ENCODE results near the gene LCNL1.
"Not testable (repeated sequence)": the region's sequence is repeated elsewhere in the genome, so short reads cannot be mapped to it uniquely, and the experiment has no call there.

The LCNL1 gene

DNA sequence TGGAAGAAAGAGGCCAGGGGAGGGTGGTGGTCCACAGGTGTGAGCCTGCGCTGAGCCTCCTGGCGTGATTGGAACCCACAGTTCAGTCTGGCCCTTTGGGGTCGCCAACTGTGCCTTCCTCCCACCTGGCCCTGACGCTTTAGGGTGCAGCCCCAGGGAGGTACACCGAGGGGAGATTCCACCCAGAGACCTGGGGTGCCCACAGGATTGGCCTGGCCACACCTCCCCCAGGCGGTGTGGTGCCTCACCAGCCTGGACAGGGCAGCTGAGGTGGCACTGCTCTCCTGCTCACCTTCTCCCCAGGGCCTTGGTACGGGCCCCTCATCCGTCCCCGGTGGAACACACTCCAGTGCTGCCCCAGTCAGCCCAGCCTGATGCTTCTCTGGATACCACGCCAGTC lies 14.6 kb downstream of the LCNL1 start:
- Histone ChIP-seq H3K4me3 (ENCODE audit: extremely low read depth, insufficient read depth, low read length, poor library complexity, severe bottlenecking) (no peak overlapping the region), H3K4me1 (ENCODE audit: control insufficient read depth, insufficient read depth, low read length, poor library complexity, severe bottlenecking) (peaks cover 22% of the 10 kb centered on the region), H3K9me3 (ENCODE audit: control insufficient read depth, low read length) (no peaks in the 10 kb centered on the region), H3K36me3 (ENCODE audit: control insufficient read depth, insufficient read depth, low read length) (peaks cover 12% of the 10 kb centered on the region), H3K27ac (ENCODE audit: low read depth, low read length, severe bottlenecking) (no peak overlapping the region)
- WGBS, 2 experiments (ENCODE audit: insufficient coverage in 2 of 2): 88% methylated on average over 9 to 10 of the region's 10 CpGs

DNA sequence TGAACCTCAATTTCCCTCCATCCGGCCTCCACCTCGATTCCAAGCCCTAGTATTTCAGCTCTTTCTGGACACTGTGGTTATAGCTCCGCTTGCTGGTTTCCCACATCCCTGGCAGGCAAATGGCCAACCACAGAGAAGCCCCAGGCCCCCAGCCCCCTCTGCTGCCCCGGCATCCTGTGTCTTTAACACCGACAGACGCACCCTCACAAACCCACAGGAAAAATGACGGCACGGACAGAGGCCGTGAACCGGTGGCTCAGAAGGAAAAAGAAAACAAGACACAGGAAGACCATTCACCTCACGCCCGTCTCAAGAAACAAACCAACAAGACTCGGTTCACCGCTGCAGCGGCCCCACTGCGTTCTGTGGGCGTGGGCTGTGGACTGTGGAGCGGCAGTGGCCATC lies 15.0 kb downstream of the LCNL1 start:
- Histone ChIP-seq H3K9me3 (ENCODE audit: control insufficient read depth, low read length) (no peaks in the 10 kb centered on the region), H3K4me3 (ENCODE audit: extremely low read depth, insufficient read depth, low read length, poor library complexity, severe bottlenecking) (no peak overlapping the region), H3K27ac (ENCODE audit: low read depth, low read length, severe bottlenecking) (no peak overlapping the region), H3K36me3 (ENCODE audit: control insufficient read depth, insufficient read depth, low read length) (peaks cover 12% of the 10 kb centered on the region), H3K4me1 (ENCODE audit: control insufficient read depth, insufficient read depth, low read length, poor library complexity, severe bottlenecking) (peaks cover 19% of the 10 kb centered on the region)
- 94 to 95% methylated on average over 11 to 12 of the region's 18 CpGs for WGBS, 2 experiments (ENCODE audit: insufficient coverage in 2 of 2)

DNA sequence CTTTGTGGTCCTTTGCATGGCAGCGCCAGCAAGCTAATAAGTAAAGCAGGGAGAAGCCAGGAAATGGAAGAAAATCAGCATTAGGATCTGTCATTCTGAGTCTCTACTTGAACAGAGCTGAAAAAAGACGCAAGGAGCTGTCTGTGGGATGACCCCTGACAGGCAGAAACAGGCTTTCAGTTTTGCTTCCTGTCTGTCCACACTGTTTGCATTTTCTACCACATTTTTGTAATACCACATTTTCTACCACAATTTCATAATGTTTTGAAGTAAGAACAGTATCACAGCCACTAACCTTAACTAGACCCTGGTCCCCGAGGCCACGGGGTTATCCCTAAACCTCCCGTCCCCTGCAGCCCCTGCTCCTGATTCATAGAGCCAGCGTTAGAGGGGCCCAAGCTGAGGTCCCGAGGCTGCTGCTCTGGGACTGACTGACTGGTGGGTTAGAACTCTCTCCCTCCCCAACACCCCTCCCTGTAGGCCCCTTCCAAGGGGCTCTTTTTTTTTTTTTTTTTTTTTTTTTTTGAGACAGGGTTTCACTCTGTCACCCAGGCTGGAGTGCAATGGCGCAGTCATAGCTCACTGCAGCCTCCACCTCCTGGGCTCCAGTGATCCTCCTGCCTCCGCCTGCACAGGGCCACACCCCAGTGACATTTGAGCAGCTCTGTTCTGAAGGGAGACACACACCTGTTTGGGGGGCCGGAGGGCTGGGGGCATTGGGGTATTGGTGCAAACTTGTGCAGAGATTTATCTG lies 17.6 kb downstream of the LCNL1 start:
- Histone ChIP-seq H3K4me1 (ENCODE audit: control insufficient read depth, insufficient read depth, low read length, poor library complexity, severe bottlenecking) (peaks cover 13% of the 10 kb centered on the region), H3K36me3 (ENCODE audit: control insufficient read depth, insufficient read depth, low read length) (no peaks in the 10 kb centered on the region), H3K27ac (ENCODE audit: low read depth, low read length, severe bottlenecking) (no peak overlapping the region), H3K4me3 (ENCODE audit: extremely low read depth, insufficient read depth, low read length, poor library complexity, severe bottlenecking) (no peak overlapping the region), H3K9me3 (ENCODE audit: control insufficient read depth, low read length) (no peaks in the 10 kb centered on the region)
- WGBS, 2 experiments (ENCODE audit: insufficient coverage in 2 of 2): 93 to 97% methylated on average over 6 of the region's 10 CpGs

DNA sequence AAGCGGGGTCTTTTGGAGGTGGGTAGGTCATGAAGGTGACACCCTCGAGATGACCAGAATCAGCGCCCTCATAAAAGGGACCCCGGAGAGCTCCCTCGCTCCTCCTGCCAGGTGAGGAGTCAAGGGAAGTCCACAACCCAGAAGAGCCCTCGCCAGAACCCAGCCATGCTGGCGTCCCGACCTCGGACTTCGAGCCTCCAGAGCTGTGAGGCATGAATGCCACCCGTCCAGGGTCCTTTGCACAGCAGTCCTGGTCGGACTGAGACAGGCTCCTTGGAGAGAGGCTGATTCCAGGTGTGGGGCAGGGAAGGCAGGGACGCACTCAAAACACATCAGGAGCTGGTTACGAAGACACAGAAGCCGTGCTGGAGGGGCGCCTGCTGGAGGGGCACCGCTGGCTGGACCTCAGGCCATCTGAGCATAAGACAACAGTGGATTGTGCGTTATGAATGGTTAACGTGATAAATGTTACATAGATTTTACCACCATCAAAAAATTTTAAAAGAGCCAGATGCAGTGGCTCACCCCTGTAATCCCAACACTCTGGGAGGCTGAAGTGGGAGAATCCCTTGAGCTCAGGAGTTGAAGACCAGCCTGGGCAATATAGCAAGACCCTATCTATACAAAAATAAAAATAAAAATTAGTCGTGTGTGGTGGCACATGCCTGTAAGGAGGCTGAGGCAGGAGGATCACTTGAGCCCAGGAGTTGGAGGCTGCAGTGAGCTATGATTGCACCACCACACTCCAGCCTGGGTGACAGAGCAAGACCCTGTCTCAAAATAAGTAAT lies 19.3 kb downstream of the LCNL1 start:
- Histone ChIP-seq H3K4me3 (ENCODE audit: extremely low read depth, insufficient read depth, low read length, poor library complexity, severe bottlenecking) (no peak overlapping the region), H3K4me1 (ENCODE audit: control insufficient read depth, insufficient read depth, low read length, poor library complexity, severe bottlenecking) (peaks cover 3% of the 10 kb centered on the region), H3K9me3 (ENCODE audit: control insufficient read depth, low read length) (no peaks in the 10 kb centered on the region), H3K27ac (ENCODE audit: low read depth, low read length, severe bottlenecking) (no peak overlapping the region), H3K36me3 (ENCODE audit: control insufficient read depth, insufficient read depth, low read length) (no peaks in the 10 kb centered on the region)
- WGBS, 2 experiments (ENCODE audit: insufficient coverage in 2 of 2): 87 to 90% methylated on average over 13 to 16 of the region's 20 CpGs

DNA sequence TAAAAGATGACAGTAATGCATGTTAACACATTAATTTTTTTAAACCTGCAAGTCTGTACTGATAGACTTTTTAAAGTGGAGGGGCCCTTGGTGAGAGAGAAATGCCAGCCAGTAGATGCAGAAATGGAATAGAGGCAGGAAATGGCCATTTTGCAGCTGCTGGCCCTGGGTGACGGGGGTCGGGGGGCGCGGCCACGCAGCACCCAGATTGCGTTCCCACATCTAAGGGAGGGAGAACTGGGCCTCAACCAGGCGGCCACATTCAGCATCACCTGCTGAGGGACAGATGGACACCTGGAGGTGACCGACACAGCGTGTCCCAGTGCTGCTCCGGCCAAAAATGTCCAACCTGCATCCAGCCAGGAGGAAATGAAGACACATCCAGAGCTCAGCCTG lies 19.9 kb downstream of the LCNL1 start:
- H3K4me1 ChIP-seq (ENCODE audit: control insufficient read depth, insufficient read depth, low read length, poor library complexity, severe bottlenecking): peaks cover 3% of the 10 kb centered on the region
- H3K9me3 ChIP-seq (ENCODE audit: control insufficient read depth, low read length): no peaks in the 10 kb centered on the region
- H3K36me3 ChIP-seq (ENCODE audit: control insufficient read depth, insufficient read depth, low read length): no peaks in the 10 kb centered on the region
- no peak overlapping the region for H3K4me3 ChIP-seq (ENCODE audit: extremely low read depth, insufficient read depth, low read length, poor library complexity, severe bottlenecking)
- no peak overlapping the region for H3K27ac ChIP-seq (ENCODE audit: low read depth, low read length, severe bottlenecking)
- 94 to 95% methylated on average over 10 of the region's 10 CpGs for WGBS, 2 experiments (ENCODE audit: insufficient coverage in 2 of 2)

DNA sequence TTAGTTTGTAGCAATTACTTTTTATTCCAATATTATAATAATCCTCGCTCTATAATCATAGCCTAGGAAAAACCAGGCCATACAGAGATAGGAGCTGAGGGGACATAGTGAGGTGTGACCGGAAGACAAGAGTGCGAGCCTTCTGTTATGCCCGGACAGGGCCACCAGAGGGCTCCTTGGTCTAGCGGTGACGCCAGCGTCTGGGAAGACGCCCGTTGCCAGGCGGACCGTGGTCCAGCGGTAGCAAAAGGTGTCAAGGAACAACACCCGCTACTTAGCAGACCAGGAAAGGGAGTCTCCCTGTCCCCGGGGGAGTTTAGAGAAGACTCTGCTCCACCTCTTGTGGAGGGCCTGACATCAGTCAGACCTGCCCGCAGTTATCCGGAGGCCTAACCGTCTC lies 21.5 kb downstream of the LCNL1 start:
- not testable (repeated sequence) for H3K4me3 ChIP-seq (ENCODE audit: extremely low read depth, insufficient read depth, low read length, poor library complexity, severe bottlenecking); H3K4me1 ChIP-seq (ENCODE audit: control insufficient read depth, insufficient read depth, low read length, poor library complexity, severe bottlenecking); H3K27ac ChIP-seq (ENCODE audit: low read depth, low read length, severe bottlenecking); H3K9me3 ChIP-seq (ENCODE audit: control insufficient read depth, low read length); H3K36me3 ChIP-seq (ENCODE audit: control insufficient read depth, insufficient read depth, low read length)
- 57 to 72% methylated on average over 7 to 12 of the region's 17 CpGs for WGBS, 2 experiments (ENCODE audit: insufficient coverage in 2 of 2)

DNA sequence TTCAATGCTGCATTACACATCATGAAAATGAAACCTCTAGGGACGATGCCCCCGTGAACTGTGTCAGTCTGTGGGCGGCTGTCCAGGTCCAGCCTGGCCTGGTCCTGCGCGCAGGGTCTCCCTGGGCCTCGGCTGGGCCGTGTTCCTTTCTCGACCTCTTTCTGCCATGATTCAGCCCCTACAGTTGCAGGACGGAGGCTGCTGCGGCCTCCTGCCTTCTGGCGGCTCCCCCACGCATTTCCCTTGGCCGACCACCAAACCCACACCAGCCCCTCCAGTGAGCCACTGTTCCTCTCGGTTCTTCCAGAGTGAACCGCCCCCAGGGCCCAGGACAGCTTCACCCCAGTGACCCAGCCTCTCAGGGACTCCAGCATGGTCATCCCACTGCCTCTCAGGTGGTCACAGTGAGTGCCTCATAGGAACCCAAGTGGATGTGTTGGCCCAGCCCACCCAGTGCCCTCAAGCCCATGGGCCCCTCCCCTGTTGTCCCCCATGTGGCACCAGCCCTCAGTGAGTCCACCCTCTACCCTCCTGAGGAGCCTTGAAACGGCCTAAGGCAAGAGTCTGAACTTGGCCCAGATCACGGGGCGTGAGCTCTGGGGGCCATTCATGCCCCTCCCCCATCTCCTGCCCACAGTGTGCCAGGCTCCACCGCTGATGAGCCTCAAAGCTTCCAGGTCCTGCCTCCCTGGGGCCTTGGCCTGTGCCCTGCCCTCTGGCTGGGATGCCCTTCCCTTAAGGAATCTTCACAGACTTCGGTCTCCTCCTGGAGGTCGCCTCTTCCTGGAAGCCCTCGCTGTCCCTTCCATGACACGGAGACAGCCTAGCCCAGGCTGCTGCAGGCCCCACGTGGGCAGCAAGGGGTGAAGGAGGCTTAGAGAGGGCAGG lies 23.6 kb downstream of the LCNL1 start:
- 92% methylated on average over 14 to 22 of the region's 24 CpGs for WGBS, 2 experiments (ENCODE audit: insufficient coverage in 2 of 2)

DNA sequence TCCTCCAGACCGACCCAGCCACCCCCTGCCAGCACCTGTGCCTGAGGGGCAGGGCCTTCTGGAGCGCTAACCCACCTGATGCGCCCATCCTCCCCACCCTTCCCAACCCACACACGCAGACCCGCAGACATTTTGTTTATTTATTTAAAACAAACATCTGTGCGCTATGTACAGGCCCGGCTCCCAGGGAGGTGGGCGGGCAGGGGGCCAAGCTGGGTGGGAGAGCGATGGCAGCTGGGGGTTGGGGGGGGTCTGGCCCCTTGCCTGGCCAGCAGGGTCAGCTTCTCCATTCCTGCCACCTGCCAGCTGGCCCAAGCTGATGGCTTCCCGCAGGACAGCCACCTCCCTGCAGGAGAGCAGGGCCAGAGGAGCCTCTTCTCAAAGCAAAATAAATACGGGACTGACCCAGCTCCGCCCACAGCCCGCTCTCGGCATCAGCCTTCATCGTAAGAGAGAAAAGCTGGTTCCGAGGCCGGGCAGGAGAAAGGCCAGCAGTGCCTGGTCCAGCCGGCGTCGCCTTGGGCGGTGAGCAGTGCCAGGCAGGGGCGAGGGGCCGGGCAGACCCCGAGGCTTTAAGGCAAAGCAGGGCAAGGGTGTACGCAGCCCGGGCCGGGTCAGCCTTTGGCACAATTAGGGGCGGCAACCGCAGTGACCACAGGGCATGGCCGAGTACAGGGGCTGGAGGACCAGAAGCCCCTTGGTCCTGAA lies 24.5 kb downstream of the LCNL1 start:
- Histone ChIP-seq H3K36me3 (ENCODE audit: control insufficient read depth, insufficient read depth, low read length) (no peaks in the 10 kb centered on the region), H3K27ac (ENCODE audit: low read depth, low read length, severe bottlenecking) (no peak overlapping the region), H3K4me1 (ENCODE audit: control insufficient read depth, insufficient read depth, low read length, poor library complexity, severe bottlenecking) (no peaks in the 10 kb centered on the region), H3K9me3 (ENCODE audit: control insufficient read depth, low read length) (no peaks in the 10 kb centered on the region), H3K4me3 (ENCODE audit: extremely low read depth, insufficient read depth, low read length, poor library complexity, severe bottlenecking) (no peak overlapping the region)
- 85 to 87% methylated on average over 22 to 26 of the region's 30 CpGs for WGBS, 2 experiments (ENCODE audit: insufficient coverage in 2 of 2)

More for the DNA sequence above, 23.6 kb downstream of the LCNL1 start:
- no peaks in the 10 kb centered on the region for H3K36me3 ChIP-seq (ENCODE audit: control insufficient read depth, insufficient read depth, low read length)
- H3K27ac ChIP-seq (ENCODE audit: low read depth, low read length, severe bottlenecking): no peak overlapping the region
- no peaks in the 10 kb centered on the region for H3K9me3 ChIP-seq (ENCODE audit: control insufficient read depth, low read length)
- no peak overlapping the region for H3K4me3 ChIP-seq (ENCODE audit: extremely low read depth, insufficient read depth, low read length, poor library complexity, severe bottlenecking)
- no peaks in the 10 kb centered on the region for H3K4me1 ChIP-seq (ENCODE audit: control insufficient read depth, insufficient read depth, low read length, poor library complexity, severe bottlenecking)

DNA sequence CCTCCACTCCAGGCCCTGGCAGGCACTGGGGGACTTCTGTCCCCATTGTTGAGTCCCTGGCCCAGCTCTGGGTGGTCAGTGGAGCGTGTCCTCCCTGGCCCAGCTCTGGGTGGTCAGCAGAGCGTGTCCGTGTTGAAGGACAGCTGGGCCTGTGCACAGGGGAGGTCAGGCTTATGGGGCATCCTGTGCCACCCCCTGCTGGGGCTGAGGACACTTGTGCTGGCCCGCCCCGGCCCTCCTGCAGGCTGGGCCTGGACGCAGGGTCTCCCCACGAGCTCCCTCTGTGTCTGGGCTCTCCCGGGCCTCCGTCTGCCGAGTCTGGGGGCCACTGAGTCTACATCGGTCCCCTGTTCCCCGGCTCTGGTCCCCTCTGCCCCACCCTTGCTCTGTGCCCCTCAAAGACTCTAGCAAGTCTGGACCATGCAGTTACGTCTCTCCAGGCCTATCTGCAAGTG lies 25.1 kb downstream of the LCNL1 start:
- 87 to 89% methylated on average over 9 to 13 of the region's 13 CpGs for WGBS, 2 experiments (ENCODE audit: insufficient coverage in 2 of 2)
- Histone ChIP-seq H3K9me3 (ENCODE audit: control insufficient read depth, low read length) (no peaks in the 10 kb centered on the region), H3K4me1 (ENCODE audit: control insufficient read depth, insufficient read depth, low read length, poor library complexity, severe bottlenecking) (no peaks in the 10 kb centered on the region), H3K36me3 (ENCODE audit: control insufficient read depth, insufficient read depth, low read length) (no peaks in the 10 kb centered on the region), H3K4me3 (ENCODE audit: extremely low read depth, insufficient read depth, low read length, poor library complexity, severe bottlenecking) (no peak overlapping the region), H3K27ac (ENCODE audit: low read depth, low read length, severe bottlenecking) (no peak overlapping the region)

DNA sequence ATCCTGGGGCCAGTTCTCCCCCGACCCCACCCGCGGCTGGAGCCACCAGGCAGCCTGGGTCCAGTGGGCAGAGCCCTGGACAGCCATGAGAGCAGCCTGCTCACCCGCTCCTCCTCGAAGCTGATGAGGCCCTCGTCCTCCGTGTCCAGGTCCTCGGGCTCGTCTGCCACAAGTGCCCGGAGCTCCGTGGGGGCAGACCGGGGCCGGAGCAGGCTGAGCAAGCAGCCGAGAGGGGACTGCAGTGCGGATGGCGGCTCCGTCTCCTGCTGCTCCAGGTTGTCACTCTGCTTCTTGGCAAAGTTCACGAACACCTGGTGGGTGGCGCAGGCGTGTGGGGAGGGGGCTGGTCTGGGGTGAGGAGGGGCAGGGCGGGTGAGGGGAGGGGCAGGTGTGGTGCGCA lies 25.5 kb downstream of the LCNL1 start:
- no peaks in the 10 kb centered on the region for H3K36me3 ChIP-seq (ENCODE audit: control insufficient read depth, insufficient read depth, low read length)

More for the DNA sequence above, 25.5 kb downstream of the LCNL1 start:
- WGBS, 2 experiments (ENCODE audit: insufficient coverage in 2 of 2): 87 to 91% methylated on average over 16 to 17 of the region's 22 CpGs
- H3K9me3 ChIP-seq (ENCODE audit: control insufficient read depth, low read length): no peaks in the 10 kb centered on the region
- H3K4me3 ChIP-seq (ENCODE audit: extremely low read depth, insufficient read depth, low read length, poor library complexity, severe bottlenecking): no peak overlapping the region
- H3K4me1 ChIP-seq (ENCODE audit: control insufficient read depth, insufficient read depth, low read length, poor library complexity, severe bottlenecking): no peaks in the 10 kb centered on the region
- no peak overlapping the region for H3K27ac ChIP-seq (ENCODE audit: low read depth, low read length, severe bottlenecking)
